T-helper 1 cell (primary cell): ENCODE data around the gene TMC2.
"Not testable (repeated sequence)": the region's sequence is repeated elsewhere in the genome, so short reads cannot be mapped to it uniquely, and the experiment has no call there.

Experiments
- DNase-seq, 5 donors: peaks; one replicate each; pipeline ENCODE4 v3.0.0-alpha.2; 2012 to 2020

The TMC2 gene

GRCh38 chr20:2524709-2525506 lies 11.5 kb upstream of the TMC2 start:
- DNase-seq = peak in 3 of 5 donors; percentile 16 to 41 (median 23)

- not testable (repeated sequence) for DNase-seq
Measured at GRCh38 chr20:2526218-2526583, 10.2 kb upstream of the TMC2 start.

GRCh38 chr20:2527762-2528161 lies 8.6 kb upstream of the TMC2 start:
- DNase-seq = no peak

- no peak for DNase-seq
Measured at GRCh38 chr20:2528671-2529271, 7.6 kb upstream of the TMC2 start.

- DNase-seq = no peak
Measured at GRCh38 chr20:2533118-2533517, 3.3 kb upstream of the TMC2 start.

- DNase-seq = no peak
Measured at GRCh38 chr20:2535711-2536559, 438 bp upstream of the TMC2 start.

GRCh38 chr20:2537101-2537500 lies 728 bp downstream of the TMC2 start:
- DNase-seq = no peak

GRCh38 chr20:2538356-2538755 lies 2.0 kb downstream of the TMC2 start:
- no peak for DNase-seq

- no peak for DNase-seq
Measured at GRCh38 chr20:2538931-2539720, 2.8 kb downstream of the TMC2 start.

GRCh38 chr20:2541940-2542339 lies 5.6 kb downstream of the TMC2 start:
- no peak for DNase-seq

GRCh38 chr20:2542361-2542760 lies 6.0 kb downstream of the TMC2 start:
- no peak for DNase-seq

GRCh38 chr20:2544211-2544610 lies 7.8 kb downstream of the TMC2 start:
- no peak for DNase-seq

- DNase-seq = no peak
Measured at GRCh38 chr20:2545594-2545993, 9.2 kb downstream of the TMC2 start.

- DNase-seq = no peak
Measured at GRCh38 chr20:2557873-2558580, 21.7 kb downstream of the TMC2 start.

GRCh38 chr20:2558581-2559278 lies 22.4 kb downstream of the TMC2 start:
- DNase-seq = no peak

- DNase-seq = no peak
Measured at GRCh38 chr20:2559279-2559626, 22.9 kb downstream of the TMC2 start.

- no peak for DNase-seq
Measured at GRCh38 chr20:2559651-2560050, 23.3 kb downstream of the TMC2 start.

GRCh38 chr20:2563116-2563515 lies 26.7 kb downstream of the TMC2 start:
- DNase-seq = no peak

GRCh38 chr20:2564406-2564805 lies 28.0 kb downstream of the TMC2 start:
- DNase-seq = no peak

GRCh38 chr20:2575682-2576081 lies 39.3 kb downstream of the TMC2 start:
- no peak for DNase-seq

GRCh38 chr20:2576317-2576727 lies 39.9 kb downstream of the TMC2 start:
- DNase-seq = no peak
